Hematopoietic multipotent progenitor cell treated with erythropoietin and hydrocortisone succinate and interleukin-3 and kit ligand, for 15 days (in vitro differentiated cells): Measurements from ENCODE around the gene MIPEP.
A peak's percentile ranks its signal among the peaks of the same experiment; 100 is the strongest.
"Not testable (repeated sequence)": the region's sequence is repeated elsewhere in the genome, so short reads cannot be mapped to it uniquely, and the experiment has no call there.

Experiments
- DNase-seq: peaks from one replicate; pipeline ENCODE4 v3.0.0-alpha.2; 2015; ENCODE audit warnings: low spot score

Gene MIPEP

GRCh38 chr13:23889615-23890607 lies 711 bp upstream of the MIPEP start:
- DNase-seq = no peak

- not testable (repeated sequence) for DNase-seq
These were observed 4.8 kb downstream of the MIPEP start for GRCh38 chr13:23884361-23884760.

- DNase-seq = no peak
These were observed 5.9 kb downstream of the MIPEP start for GRCh38 chr13:23883255-23883654.

GRCh38 chr13:23881402-23881800 lies 7.8 kb downstream of the MIPEP start:
- DNase-seq = not testable (repeated sequence)

- not testable (repeated sequence) for DNase-seq
These were observed 8.5 kb downstream of the MIPEP start for GRCh38 chr13:23880493-23881401.

GRCh38 chr13:23877286-23877685 lies 11.9 kb downstream of the MIPEP start:
- no peak for DNase-seq

- DNase-seq = no peak
These were observed 12.9 kb downstream of the MIPEP start for GRCh38 chr13:23876265-23876664.

- DNase-seq = peak; percentile 53
These were observed 17.5 kb downstream of the MIPEP start for GRCh38 chr13:23871616-23872220.

- no peak for DNase-seq
These were observed 18.7 kb downstream of the MIPEP start for GRCh38 chr13:23870356-23871140.

GRCh38 chr13:23868521-23868920 lies 20.7 kb downstream of the MIPEP start:
- no peak for DNase-seq

- no peak for DNase-seq
These were observed 22.1 kb downstream of the MIPEP start for GRCh38 chr13:23867027-23867491.

- DNase-seq = peak; percentile 46
These were observed 22.7 kb downstream of the MIPEP start for GRCh38 chr13:23866420-23867026.

- no peak for DNase-seq
These were observed 23.3 kb downstream of the MIPEP start for GRCh38 chr13:23865906-23866305.

- no peak for DNase-seq
These were observed 24.2 kb downstream of the MIPEP start for GRCh38 chr13:23865026-23865425.

GRCh38 chr13:23861310-23861709 lies 27.9 kb downstream of the MIPEP start:
- DNase-seq = no peak

- peak; percentile 52 for DNase-seq
These were observed 29.3 kb downstream of the MIPEP start for GRCh38 chr13:23859904-23860303.

GRCh38 chr13:23859455-23859854 lies 29.7 kb downstream of the MIPEP start:
- DNase-seq = no peak

GRCh38 chr13:23858546-23858945 lies 30.7 kb downstream of the MIPEP start:
- no peak for DNase-seq

GRCh38 chr13:23856008-23856750 lies 33.0 kb downstream of the MIPEP start:
- no peak for DNase-seq

GRCh38 chr13:23855360-23855759 lies 33.8 kb downstream of the MIPEP start:
- no peak for DNase-seq
